ENCODE measurements around the gene GPR35.

Gene GPR35

DNA sequence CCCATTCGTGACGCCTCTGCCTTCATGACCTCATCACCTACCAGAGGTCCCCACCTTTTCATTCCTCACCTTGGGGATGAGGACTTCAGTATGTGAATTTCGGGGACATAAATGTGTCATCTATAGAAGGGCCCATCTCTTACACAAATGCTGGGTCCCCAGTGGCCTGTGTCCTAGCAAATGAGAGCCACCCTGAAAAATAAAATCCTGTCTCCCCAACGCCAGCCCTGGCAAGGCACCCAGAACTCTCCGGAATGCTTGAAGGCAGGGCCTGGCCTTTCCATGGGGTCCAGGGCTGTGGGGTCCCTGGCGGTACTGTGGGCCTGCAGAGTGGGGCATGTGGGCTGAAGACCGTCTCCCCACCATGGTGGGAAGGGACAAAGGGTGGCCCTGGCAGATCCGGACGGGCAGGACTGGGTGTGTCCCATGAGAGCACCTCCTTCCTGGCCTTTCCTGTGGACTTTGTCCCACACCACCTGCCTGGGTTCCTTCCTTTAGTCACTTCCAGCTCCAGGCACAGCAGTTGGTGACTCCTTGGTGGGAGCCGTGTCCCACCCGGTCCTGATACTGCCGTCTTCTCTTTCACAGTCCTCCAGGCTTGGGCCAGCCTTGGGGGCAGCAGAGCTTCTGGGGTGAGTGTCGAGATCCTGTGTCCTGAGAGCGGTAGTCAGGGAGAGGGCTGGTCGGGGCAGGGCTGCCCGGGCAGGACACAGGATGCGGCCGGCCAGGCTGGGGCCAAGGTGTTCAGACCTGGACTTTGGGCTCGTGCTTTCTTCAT, 20.2 kb upstream of the GPR35 start:
- TF ChIP-seq, protein P1, sequence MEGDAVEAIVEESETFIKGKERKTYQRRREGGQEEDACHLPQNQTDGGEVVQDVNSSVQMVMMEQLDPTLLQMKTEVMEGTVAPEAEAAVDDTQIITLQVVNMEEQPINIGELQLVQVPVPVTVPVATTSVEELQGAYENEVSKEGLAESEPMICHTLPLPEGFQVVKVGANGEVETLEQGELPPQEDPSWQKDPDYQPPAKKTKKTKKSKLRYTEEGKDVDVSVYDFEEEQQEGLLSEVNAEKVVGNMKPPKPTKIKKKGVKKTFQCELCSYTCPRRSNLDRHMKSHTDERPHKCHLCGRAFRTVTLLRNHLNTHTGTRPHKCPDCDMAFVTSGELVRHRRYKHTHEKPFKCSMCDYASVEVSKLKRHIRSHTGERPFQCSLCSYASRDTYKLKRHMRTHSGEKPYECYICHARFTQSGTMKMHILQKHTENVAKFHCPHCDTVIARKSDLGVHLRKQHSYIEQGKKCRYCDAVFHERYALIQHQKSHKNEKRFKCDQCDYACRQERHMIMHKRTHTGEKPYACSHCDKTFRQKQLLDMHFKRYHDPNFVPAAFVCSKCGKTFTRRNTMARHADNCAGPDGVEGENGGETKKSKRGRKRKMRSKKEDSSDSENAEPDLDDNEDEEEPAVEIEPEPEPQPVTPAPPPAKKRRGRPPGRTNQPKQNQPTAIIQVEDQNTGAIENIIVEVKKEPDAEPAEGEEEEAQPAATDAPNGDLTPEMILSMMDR (conservative IDR thresholded peaks at IDR 0.05; ENCODE audit: low read depth): no peak
- H3K27ac ChIP-seq: no peak overlapping the region
- DNase-seq (ENCODE audit: low spot score): no peak
- ChIA-PET POLR2A (ENCODE audit: low non-redundant PET) (no interaction called here), CTCF (interaction anchor here (0.6 kb wide), 1 partner anchor 203 kb away, joined by 4 read pairs; no protein-coding TSS in a partner anchor)

DNA sequence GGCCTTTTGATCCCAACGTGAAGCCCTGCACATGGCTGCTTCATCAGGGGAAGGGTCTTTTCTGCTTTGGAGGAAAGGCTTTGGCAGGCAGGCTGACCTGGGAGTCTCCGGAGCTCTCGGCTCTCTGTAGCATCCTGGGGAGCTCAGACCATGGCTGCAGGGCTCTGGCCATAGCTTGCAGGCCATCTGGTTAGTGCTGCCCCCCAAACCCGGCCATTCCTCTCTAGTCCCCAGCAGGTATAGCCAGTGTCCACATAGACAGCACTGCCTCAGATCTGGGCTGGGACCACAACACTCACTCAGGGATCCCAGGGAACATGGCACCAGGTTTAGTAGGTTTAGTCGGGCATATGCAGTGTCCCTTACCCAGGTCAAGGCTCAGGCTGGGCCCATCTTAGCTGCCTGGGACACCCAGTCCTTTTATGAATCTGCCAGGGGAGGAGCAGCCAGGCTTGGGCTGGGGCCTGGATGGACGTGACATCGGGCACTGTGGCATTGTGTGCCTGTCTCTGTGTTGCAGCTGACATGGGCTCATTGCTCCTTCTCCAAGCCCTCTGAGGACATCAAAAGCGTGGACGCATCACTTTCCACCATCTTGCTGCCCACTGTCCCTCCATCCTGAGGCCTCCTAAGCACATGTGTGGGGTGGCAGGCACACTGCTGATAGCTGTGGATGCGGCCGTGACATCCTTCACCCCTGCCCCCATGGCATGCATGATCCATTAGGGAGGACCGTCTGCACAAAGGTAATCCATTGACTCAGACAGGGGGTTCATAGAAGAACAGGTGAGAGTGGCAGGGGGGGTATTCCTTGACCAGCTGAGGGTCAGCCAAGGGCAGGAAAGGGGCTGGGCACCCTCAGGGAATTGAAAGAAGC, 19.2 kb upstream of the GPR35 start:
- TF ChIP-seq, protein P1 (conservative IDR thresholded peaks at IDR 0.05; ENCODE audit: low read depth): no peak
- no peak overlapping the region for H3K27ac ChIP-seq
- ChIA-PET CTCF (no interaction called here), POLR2A (ENCODE audit: low non-redundant PET) (no interaction called here)
- no peak for DNase-seq (ENCODE audit: low spot score)

GRCh38 chr2:240611601-240612210, 13.6 kb upstream of the GPR35 start:
- CTCF ChIA-PET: interaction anchor here (0.7 kb wide), 1 partner anchor 213 kb away, joined by 4 read pairs; no protein-coding TSS in a partner anchor
- H3K27ac ChIP-seq: no peak overlapping the region
- POLR2A ChIA-PET (ENCODE audit: low non-redundant PET): no interaction called here
- TF ChIP-seq, protein P1 (conservative IDR thresholded peaks at IDR 0.05; ENCODE audit: low read depth): no peak
- DNase-seq (ENCODE audit: low spot score): no peak

DNA sequence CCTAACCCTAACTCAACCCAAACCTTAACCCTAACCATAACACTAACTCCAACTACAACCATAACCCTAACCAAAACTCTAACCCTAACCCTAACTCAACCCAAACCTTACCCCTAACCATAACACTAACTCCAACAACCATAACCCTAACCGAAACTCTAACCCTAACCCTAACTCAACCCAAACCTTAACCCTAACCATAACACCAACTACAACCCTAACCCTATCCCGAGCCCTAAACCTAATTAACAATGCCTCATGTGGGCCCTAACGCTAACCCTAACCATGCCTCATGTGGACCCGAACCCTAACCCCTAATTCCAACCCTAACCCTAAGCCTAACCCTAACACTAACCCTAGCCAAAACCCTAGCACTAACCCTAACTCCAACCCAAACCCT, 11.5 kb upstream of the GPR35 start:
- ChIA-PET CTCF (interaction anchor here (0.7 kb wide), 1 partner anchor 98 kb away, joined by 5 read pairs; no protein-coding TSS in a partner anchor), POLR2A (ENCODE audit: low non-redundant PET) (no interaction called here)
- no peak for DNase-seq (ENCODE audit: low spot score)
- TF ChIP-seq, protein P1 (conservative IDR thresholded peaks at IDR 0.05; ENCODE audit: low read depth): no peak
- H3K27ac ChIP-seq: no peak overlapping the region

DNA sequence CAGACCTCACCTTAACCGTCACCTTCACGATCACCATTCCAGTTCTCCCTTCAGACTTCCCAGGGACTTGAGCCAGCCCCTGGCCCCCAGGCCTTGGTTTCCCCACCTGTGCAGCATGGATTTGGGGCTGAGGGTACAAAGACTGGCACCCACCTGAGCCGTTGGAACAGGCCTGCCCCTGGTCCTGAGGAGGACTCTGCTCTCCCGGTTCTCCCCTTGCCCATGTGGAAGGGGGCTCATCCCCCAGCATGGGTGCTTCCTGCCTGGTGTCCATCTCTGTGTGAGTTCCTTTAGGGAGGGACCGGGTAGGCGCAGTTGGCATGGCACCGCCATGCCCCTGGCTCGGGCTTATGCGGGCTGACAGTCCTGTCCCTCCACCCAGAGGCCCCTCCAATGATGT, 10.9 kb upstream of the GPR35 start:
- H3K27ac ChIP-seq: no peak overlapping the region
- TF ChIP-seq, protein P1 (conservative IDR thresholded peaks at IDR 0.05; ENCODE audit: low read depth): no peak
- DNase-seq (ENCODE audit: low spot score): no peak
- ChIA-PET POLR2A (ENCODE audit: low non-redundant PET) (no interaction called here), CTCF (no interaction called here)

DNA sequence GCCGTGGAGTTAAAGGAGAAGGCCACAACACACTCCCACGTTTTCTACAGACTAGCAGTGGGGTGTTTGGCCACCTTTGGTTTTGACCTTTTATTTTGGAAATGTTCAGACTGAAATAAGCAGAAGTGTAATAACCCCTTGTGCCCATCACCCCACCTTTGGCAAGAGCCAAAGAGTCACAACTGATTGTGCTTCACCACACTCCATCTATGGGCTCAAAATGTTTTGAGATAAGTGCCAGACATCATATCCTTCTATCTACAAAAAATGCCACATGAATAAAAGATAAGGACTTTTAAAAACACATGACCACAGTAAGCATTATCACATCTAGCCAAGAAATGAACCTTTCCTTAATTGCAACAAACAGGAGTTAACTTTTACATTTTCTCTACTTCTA, 9.9 kb upstream of the GPR35 start:
- DNase-seq (ENCODE audit: low spot score): no peak
- CTCF ChIA-PET: no interaction called here
- POLR2A ChIA-PET (ENCODE audit: low non-redundant PET): no interaction called here
- H3K27ac ChIP-seq: no peak overlapping the region
- TF ChIP-seq, protein P1 (conservative IDR thresholded peaks at IDR 0.05; ENCODE audit: low read depth): no peak
